ENCODE results near the gene MORC1.

MORC1 gene

DNA sequence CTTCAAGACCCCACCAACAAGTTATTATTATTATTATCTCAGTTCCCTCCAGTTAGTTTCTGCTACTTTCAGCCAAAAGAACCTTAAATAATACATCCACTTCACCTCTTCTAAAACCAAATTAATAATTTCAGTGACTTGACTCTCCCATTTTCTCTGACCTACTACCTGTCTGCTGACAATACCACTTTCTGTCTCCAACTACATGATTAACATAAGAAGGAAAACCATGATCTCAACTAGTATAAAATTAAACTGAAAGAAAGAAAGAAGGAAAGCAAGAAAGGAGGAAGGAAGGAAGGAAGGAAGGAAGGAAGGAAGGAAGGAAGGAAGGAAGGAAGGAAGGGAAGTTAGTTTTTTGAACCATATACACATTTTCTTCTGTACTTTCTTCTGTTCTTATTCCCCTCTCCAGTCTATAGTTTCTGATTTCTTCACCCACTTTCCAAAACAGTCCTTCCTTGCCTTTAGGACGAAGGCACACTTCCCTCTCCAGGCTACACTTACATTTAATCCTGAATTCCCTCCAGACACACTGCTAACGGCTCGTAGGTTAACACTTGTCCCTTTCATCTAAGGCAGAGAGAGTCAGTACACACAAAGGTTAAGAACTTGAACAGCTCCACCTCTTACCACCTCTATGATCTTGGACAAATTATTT, 84.8 kb downstream of the MORC1 start:
- DNase-seq (ENCODE audit: low read depth): no peak

DNA sequence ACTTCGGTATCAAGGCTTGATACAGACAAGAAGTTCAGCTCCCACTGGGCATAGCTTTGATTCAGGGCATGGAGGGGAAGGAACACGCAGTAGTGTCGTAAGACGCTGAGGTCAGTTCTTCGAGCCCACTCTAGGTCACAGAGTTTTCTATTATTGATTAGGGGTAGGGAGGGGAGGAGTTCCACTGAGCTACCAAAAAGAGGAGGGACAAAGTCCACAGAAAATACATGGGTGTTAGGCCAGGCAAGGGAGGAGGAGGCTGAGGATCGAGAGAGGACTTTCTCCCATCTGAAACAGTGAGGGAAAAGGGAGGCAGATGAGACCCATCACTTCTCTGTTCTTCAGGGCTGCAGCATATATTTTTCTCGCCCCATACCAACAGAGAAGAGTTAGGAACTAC, 89.2 kb downstream of the MORC1 start:
- no peak for DNase-seq (ENCODE audit: low read depth)

DNA sequence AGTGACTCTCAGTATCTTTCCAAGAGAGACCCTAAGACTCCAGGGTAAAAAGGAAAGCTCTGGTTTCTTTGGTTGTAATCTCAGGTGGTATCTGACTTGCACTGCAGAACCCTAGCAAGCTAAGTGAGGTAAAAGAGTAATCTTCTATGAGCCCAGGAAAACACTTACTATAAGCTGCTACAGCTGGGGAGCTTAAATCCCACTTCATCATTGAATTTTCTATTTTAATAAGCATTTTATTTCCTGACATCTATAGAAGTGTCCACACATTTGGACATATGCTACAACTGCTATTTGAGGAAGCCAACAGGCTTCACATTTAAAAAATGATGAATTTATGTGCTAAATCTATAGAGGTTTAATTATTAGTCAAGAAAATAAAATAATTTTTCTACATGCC, 91.1 kb downstream of the MORC1 start:
- no peak for DNase-seq (ENCODE audit: low read depth)

DNA sequence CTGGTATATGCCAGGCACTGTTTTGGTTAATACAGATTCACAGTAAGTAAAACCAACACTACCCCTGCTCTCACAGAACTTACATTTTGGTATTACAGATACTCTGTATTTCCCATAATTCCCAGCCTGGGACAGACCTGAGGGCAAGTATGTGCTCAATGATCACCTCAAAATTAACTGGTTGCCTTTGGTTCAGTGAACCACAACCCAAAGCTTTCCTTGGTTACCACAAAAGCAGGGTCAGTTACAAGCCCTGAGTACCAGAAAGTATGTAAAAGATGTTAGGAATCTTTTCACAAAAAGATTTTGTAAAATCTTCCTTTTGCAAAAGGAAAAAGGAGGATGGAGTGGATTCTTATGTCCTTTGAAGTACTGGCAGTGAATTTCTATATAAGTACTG, 92.0 kb downstream of the MORC1 start:
- DNase-seq (ENCODE audit: low read depth): no peak

DNA sequence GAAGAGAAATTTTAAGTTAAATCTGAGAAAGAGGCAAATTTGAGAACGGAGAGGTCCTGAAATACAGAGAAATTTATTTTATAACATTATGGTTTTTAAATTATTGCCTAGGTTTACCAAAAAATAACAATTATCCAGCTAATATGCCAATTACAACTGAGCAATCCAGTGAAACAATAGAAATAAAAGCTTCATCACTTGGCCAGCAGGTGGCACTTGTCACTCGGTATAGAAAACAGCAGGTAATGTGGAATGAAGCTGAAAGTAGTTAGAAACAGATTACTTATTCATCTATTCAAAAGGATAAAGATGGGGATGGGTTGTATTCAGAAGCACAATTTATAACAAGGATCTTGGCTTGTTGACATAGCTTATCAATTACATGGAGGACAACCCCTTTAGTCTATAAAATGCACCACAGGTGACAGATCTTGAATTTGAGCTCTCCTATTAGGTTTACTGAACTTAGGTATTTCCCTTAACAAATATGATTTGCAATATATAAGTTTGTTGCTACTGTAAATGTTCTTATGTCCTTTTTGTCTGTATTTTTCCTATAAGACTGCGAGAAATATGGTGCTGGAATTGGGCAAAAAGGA, 94.2 kb downstream of the MORC1 start:
- no peak for DNase-seq (ENCODE audit: low read depth)

DNA sequence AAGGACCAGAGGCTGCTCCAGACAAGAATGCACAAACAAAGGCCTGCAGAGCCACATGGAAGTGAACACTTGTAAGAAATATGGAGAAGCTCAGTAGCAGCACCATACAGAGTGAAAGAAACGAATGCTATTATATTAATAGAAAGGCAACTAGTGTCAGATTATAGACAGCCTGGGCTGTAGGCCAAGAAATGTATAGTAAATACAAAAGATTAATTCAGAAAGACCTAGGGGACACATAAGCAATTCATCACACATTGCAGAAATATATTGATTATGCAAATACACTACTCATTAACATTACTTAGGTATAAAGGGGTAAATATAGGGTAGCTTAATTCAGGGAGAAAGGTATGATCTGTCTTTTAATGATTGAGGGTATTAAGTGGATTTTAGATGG, 94.8 kb downstream of the MORC1 start:
- DNase-seq (ENCODE audit: low read depth): no peak

DNA sequence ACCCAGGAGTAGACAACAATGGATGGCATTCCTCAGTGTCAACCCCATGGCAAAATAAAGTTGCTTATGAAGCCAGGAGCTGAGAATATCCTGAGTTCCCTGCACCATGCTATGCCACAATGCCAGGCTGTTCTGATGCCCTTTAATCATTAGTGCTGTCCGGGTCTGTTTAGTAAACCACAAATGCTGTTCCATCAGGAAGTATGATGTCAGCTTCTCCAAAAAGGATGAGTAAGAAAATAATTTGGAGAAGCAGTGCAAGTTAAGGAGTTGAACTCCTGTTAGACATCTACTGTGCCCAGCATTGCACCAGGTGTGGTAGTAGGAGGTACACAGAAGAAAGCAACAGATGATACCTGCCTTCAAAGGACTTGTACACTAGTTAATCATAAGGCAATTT, 96.4 kb downstream of the MORC1 start:
- DNase-seq (ENCODE audit: low read depth): no peak

DNA sequence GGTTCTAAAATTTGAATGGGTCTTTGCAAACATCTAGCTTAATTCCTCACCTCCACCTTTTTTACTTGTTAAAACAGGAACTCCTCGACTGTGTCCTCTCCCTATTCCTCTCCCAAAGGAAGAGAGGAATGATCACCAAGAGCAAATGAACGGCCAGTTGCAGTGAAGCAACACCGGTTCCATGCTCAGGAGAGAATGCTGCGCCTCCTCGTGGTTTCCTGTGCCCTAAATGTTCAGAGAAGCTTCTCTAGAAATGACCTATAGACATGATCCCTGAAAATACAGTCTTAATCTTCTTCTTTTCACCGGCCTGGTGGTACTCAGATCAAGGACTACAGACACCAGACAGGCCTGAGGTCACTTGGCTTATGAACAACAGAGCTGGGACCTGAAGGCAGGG, 99.1 kb downstream of the MORC1 start:
- DNase-seq (ENCODE audit: low read depth): no peak

DNA sequence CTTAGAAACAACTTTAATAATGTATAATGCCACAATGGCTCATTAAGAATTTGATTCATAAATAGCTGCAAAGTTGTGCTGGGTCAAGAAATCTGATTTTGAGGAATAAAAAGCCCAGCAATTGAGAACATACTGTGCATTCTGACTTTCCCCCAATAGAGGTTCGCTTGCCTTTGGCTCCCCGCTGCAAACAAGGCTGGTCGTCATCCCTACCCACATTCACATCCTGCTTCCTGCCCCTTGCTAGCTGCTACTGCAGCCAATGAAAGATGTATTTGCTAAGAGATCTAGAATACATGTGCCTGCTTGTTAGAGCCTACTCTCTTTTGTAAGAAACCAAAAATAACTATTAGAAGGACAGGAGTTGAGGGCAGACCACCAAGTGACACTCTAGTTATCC, 112.5 kb downstream of the MORC1 start:
- no peak for DNase-seq (ENCODE audit: low read depth)

DNA sequence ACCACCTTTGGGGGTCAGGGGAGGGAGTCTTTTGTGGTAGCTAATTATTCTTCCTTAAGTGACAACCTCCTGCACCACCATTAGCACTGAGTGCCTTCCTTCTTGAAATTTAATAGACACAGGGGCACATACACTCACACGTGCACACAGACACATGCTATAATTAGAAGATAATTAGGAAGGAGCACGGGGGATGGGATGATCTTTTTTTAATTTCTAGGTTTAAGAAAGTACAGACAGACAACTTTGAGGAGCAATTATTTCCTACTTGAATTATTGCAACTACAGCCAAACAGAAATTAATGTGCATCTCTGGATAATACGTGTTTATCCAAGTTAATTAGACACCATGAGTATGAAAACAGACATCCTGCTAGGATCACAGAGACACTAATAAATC, 119.5 kb downstream of the MORC1 start:
- no peak for DNase-seq (ENCODE audit: low read depth)

DNA sequence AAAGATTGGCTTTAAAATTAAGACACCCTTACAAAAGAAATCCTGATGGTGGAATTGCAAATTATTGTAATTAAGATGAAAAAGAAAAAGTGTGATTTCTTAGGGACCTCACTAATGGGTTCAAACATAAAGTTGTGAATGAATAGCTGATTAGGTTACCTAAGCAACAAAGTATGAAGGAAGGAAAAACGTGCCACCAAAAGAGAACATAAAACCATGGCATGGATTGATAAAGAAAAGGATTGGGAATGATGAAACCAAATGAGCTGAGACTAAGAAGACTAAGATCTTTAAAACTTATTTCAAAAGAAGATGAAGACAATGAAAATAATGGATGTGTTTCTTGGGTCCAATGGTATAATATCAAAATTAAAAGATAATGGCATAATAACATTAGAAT, 132.1 kb downstream of the MORC1 start:
- DNase-seq (ENCODE audit: low read depth): no peak

DNA sequence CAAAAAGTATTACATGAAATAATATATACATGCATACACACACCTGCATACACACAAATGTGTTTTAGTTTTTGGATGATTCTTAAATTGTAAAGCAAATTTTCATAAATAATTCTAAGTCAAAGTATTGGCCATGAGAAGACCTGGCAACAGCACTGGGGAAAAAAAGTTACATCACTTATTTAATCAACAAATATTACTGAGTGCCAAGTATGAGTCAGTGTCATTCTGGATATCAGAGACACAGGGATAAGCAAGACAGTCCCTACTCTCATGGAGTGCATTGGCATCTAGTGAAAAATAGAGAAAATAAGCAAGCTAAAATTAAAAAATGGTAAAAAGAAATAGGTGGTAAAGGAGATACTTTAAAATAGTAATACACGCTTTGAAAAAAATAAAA, 134.9 kb downstream of the MORC1 start:
- no peak for DNase-seq (ENCODE audit: low read depth)

DNA sequence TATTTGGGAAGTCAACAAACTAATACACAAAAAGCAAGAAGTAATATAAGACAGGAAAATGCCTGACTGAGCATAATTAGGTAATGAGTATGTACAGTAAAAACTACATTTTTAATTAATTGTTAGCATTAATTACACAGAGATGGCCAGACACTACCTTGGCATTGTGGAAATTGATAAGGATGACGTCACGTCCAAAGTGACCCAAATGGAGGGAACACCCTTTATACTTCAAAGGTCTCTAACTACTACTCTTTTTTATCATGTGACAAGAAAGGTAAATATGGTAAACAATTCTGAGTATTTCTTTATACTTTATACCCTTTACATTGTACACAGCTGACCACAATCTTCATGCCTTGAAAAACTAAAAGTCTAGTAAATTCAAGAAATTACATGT, 141.9 kb downstream of the MORC1 start:
- no peak for DNase-seq (ENCODE audit: low read depth)

DNA sequence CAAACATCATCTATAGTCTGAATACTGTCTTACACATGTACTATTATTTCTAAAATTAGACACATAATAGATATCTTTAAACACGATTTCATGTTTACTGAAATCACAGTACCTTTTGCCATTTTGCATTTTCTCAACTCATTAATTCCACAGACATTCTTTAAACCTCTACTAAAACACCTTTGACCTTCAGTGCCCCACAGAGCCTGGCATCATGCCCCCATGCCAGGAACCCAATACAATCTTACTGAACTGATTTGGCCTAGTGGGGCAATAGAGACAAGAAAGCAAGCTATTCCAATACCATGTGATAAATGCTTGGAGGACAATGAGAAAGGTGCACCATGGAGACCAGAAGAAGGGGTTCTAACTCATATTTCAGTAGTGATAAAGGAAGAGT, 144.9 kb downstream of the MORC1 start:
- no peak for DNase-seq (ENCODE audit: low read depth)

DNA sequence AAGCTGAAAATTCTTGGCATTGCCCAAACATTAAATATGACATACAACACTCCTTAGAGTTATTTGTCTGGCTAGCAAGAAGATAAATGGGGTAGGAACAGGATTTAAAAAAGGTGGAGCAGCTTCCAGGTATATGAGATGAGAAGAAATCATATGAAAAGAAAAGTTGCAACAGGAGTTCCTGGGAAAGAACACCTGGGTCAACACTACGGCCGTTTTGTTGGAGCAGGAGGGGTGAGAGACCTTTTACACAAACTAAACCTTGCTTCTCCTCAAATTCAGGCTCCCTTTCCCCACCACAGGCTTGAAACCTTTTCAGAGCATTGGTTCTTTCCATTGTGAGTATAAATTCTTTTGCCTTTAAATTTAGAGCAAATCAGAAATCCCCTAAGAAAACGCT, 145.5 kb downstream of the MORC1 start:
- DNase-seq (ENCODE audit: low read depth): no peak

DNA sequence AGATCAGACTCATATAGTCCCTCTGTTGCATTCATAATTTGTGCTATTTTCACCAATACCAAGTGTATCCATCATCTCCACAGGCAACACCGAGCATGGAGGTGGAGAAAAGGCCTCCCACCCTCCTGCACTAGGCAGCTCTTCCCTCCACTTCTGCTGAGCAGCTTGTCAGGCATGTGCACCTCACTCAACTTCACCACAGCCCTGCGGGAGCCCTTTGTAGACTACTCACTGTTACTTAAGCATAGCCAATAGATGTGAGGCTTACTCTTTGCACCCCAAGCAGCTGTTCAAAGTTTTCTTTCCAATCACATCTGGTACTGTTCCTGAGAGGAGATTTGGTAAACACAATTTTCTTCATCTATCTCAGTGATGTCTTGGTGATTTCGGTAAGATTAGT, 147.4 kb downstream of the MORC1 start:
- DNase-seq (ENCODE audit: low read depth): no peak

DNA sequence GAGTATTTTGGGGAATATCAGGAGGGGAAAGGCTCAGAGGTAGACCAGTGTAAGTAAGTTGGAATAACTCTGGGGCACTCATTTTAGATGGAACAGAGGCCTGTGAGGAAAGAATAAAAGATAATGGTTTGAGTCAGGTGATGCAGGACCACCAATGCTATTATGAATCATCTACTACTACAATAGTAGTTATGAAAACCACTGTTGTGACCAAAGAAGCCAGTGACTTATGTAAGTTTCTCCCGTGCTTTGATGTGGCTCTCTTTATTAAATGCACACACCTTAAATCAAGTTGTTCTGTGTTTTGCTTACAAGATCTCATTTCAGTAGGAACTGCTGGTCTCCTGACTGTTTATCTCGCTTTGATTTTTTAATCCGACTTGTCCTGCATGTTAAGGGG, 151.2 kb downstream of the MORC1 start:
- no peak for DNase-seq (ENCODE audit: low read depth)

DNA sequence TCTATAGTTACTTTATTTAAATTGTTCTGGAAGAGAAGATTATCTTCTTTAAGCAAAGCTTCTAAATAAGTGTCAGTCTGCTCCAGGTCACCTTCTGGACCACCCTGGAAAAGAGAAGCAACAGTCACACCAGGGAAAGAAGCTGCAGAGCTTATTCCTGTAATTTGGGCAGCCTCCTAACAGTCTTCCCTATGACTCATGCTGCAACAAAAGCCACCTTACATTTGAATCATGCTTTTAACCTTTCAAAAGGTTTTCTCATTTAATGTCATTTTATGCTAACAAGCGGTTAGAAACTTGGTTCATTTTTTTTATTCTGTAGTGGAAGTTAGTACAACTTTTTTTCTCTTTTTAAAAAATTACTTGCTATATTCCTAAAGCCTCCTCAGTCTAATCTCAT, 158.9 kb downstream of the MORC1 start:
- no peak for DNase-seq (ENCODE audit: low read depth)

DNA sequence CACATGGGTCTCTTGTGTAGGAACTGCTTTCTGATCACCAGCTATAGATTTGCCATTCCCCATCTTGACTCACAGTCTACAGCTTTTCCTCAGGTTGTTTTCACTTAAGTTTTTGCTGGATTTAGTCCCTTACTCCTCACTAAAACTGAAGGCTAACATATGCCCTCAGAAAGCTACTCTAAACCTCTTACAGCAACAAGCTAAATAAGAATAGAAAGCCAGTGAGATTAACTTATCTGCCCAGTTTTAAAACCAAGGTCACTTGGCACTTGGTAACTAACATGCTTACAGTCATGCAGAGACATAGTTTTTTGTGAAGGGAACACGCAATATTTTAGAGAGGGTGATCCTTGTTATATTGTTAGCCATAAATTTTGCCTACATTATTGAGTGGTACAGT, 164.2 kb downstream of the MORC1 start, which contains the start of gene GUCA1C:
GUCA1C (minus strand) TSS at position 180 of the 400 bp plus-strand sequence; CDS start at position 63, 117 bp downstream.
- no peak for DNase-seq (ENCODE audit: low read depth)

DNA sequence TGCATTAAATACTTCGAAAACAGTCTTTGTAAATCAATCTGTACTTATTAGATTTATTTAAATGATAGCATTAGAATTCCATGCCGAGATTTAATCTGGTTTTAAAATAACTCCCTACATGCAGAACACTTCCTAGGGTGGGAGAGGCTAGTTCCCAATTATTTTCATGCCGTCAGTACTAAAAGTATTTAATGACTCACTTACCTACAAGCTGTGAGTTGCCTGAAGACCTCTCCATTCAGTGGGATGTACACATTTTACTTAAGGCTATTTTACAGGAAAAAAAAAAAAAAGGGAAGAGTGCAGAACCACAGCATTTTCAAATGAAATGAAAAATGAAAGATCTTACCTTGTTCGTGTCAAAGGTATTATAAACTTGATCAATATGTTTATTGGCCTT, 164.7 kb downstream of the MORC1 start:
- DNase-seq (ENCODE audit: low read depth): no peak

DNA sequence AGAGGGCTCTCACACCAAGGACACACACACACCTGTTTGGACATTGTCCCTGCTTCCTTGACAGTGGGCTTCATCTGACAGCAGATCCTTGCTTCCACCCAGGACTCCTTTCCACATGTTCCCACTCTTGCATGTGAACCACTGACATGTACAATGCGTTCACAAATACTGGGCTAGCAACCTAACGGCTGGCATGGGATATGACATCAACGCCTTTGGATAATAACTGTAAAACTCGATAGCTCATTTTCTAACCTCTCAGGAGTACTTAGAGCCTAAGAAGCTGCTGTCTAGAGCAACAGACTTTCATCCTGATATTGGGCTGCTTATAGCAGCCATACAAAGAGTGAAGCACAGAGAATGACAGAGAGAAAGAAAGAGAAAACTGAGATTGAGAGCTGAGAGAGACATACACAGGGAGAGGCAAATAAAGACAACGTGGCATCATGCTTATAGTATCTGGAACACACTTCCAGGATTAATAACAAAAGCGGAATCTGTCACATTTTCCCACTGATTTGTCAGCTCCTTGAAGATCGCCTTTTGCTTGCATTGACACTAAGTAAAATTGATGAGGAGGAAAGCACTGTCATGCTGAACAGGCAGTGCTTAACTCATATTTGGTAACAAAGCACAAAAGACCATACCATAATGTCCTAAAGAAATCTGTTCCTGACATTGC, 166.0 kb downstream of the MORC1 start:
- no peak for DNase-seq (ENCODE audit: low read depth)

DNA sequence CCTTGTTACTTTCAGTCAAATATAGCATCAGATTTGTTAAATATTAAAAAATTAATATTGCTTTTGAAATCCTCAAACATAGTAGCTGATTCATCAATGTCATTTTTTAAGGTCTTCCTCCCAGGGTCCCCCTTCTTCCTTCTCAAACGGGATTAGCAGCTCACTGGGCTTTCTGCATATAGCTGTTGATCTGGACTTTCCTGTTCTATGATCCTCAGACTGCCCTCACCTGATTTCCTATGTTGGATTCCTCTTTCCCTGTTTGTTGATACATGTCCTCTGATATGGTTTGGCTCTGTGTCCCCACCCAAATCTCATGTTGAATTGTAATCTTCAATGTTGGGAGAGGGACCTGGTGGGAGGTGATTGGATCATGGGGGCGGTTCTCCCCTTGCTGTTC, 170.1 kb downstream of the MORC1 start:
- DNase-seq (ENCODE audit: low read depth): no peak

All from T-helper 22 cell (primary cell).